Measurements from ENCODE around the gene DPEP2.

The DPEP2 gene

DNA sequence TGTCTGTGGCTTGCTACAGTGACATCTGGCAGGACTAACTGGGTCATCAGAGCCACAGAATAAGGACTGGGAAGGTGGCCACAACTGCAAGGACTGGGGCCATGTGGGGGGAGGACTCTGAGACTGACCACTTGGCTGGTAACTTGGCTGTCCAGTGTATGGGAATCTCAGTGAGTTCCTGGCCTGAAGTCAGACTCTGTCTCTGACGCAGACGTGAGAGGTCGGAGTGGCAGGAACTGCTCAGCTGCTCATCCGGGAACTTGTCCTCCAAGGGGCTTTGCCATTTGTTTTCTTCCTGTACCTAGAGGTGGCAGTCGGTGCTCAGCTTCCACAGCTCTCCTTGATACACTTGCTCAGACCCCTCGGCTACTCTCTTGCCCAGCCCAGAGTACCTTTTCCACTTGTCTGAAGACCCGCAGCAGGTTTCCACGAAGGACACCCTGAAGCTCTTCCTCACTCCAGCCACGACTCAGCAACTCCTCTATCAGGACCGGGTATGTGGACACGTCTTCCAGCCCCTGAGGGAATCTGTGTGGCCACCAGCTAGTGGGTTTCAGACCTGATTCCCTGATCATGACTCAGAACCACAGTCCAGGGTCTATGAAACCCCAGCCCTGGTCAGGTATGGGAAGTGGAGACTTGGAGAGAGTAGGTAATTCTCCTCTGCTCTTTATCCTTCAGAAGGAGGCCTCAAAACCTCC is 11.7 kb downstream of the DPEP2 start:
- TF ChIP-seq TAF1 (IDR thresholded peaks at IDR 0.05; ENCODE audit: borderline replicate concordance, insufficient read depth, low read length) = no peak
- TF ChIP-seq FOXP2 (optimal IDR thresholded peaks at IDR 0.05; ENCODE audit: borderline replicate concordance, extremely low read depth, extremely low read length, insufficient read depth) = no peak

DNA sequence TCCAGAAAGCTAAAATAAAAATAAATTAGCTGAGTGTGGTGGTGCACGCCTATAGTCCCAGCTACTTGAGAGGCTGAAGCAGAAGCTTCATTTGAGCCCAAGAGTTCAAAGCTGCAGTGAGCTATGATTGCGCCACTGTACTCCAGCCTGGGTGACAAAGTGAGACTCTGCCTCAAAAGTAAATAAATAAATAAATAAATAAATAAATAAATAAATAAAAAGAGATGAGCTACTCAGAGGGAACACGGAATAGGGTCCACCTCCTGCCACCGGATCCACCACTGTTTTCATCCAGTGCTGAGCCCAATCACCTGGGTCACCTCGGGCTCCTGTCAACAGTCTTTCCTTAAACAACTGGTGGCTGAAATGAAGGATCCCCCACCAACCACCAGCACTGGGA is 12.3 kb downstream of the DPEP2 start:
- TF ChIP-seq POLR2AphosphoS5 (IDR thresholded peaks at IDR 0.05; ENCODE audit: low read depth, low read length) (no peak), REST (IDR thresholded peaks at IDR 0.05; ENCODE audit: insufficient read depth in 1 of 2, low read depth in 2 of 2, low read length in 2 of 2) (no peak), SIN3A (IDR thresholded peaks at IDR 0.05; ENCODE audit: borderline replicate concordance, insufficient read depth, low read length) (no peak), FOXP2 (optimal IDR thresholded peaks at IDR 0.05; ENCODE audit: borderline replicate concordance, extremely low read depth, extremely low read length, insufficient read depth) (no peak), TAF1 (IDR thresholded peaks at IDR 0.05; ENCODE audit: borderline replicate concordance, insufficient read depth, low read length) (no peak)

DNA sequence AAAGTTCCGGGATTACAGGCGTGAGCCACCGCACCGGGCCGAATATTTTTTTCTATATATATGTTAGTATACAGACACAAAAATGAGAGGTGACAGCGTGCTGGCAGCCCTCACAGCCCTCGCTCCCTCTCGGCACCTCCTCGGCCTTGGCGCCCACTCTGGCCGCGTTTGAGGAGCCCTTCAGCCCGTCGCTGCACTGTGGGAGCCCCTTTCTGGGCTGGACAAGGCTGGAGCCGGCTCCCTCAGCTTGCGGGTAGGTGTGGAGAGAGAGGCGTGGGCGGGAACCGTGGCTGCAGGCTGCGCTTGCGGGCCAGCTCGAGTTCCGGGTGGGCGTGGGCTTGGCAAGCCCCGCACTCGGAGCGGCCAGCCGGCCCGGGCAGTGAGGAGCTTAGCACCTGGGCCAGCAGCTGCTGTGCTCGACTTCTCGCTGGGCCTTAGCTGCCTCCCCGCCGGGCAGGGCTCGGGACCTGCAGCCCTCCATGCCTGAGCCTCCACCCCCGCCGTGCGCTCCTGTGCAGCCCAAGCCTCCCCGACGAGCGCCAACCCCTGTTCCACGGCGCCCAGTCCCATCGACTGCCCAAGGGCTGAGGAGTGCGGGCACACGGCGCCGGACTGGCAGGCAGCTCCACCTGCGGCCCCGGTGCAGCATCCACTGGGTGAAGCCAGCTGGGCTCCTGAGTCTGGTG is 17.1 kb downstream of the DPEP2 start:
- TF ChIP-seq REST (IDR thresholded peaks at IDR 0.05; ENCODE audit: insufficient read depth in 1 of 2, low read depth in 2 of 2, low read length in 2 of 2) = no peak
- no peak for TF ChIP-seq FOXP2 (optimal IDR thresholded peaks at IDR 0.05; ENCODE audit: borderline replicate concordance, extremely low read depth, extremely low read length, insufficient read depth)
- TF ChIP-seq SIN3A (IDR thresholded peaks at IDR 0.05; ENCODE audit: borderline replicate concordance, insufficient read depth, low read length) = no peak
- no peak for TF ChIP-seq POLR2AphosphoS5 (IDR thresholded peaks at IDR 0.05; ENCODE audit: low read depth, low read length)
- TF ChIP-seq TAF1 (IDR thresholded peaks at IDR 0.05; ENCODE audit: borderline replicate concordance, insufficient read depth, low read length) = no peak

GRCh38 chr16:67979955-67980678 is 19.2 kb downstream of the DPEP2 start, which contains the start of gene DPEP3:
Gene DPEP3, minus strand, starts transcription at chr16:67980499. Its CDS starts 119 bp downstream, at chr16:67980380.
- TF ChIP-seq POLR2AphosphoS5 (IDR thresholded peaks at IDR 0.05; ENCODE audit: low read depth, low read length) = no peak
- TF ChIP-seq SIN3A (IDR thresholded peaks at IDR 0.05; ENCODE audit: borderline replicate concordance, insufficient read depth, low read length) = no peak
- no peak for TF ChIP-seq FOXP2 (optimal IDR thresholded peaks at IDR 0.05; ENCODE audit: borderline replicate concordance, extremely low read depth, extremely low read length, insufficient read depth)
- no peak for TF ChIP-seq TAF1 (IDR thresholded peaks at IDR 0.05; ENCODE audit: borderline replicate concordance, insufficient read depth, low read length)
- no peak for TF ChIP-seq REST (IDR thresholded peaks at IDR 0.05; ENCODE audit: insufficient read depth in 1 of 2, low read depth in 2 of 2, low read length in 2 of 2)

DNA sequence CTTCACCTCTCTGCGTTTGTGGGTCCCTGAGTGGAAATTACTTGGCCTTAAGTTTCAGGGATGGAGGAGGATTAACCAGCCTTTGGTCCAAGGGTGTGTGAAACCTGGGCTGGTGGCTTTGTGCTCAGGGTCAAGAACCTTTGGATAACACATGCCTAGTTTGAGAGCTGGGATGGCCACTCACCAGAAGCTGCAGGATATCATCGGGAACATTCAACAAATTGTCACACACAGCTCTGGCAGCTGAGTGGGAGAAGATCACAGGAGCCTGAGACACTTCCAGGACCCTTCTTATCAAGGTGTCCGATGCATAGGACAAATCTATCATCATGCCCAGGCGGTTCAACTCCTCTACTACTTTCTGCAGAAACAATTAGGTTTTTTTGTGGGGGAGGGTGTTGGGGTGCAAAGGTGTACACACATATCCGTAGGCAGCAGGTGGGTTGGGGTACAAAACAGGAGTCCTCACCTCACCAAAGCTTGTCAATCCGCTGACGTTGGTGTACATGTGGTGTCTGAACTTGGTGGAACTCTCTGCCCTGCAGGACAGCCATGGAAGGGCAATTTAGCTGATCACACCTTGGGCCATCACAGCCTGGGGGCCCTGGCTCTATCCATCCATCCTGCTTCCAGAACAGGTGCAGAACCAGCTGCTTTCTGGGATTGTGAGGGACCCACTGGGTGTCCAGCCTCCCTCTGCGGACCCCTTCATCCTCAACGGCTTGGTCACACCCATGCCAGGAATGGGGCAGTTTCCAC is 21.6 kb downstream of the DPEP2 start:
- no peak for TF ChIP-seq FOXP2 (optimal IDR thresholded peaks at IDR 0.05; ENCODE audit: borderline replicate concordance, extremely low read depth, extremely low read length, insufficient read depth)
- no peak for TF ChIP-seq SIN3A (IDR thresholded peaks at IDR 0.05; ENCODE audit: borderline replicate concordance, insufficient read depth, low read length)
- no peak for TF ChIP-seq TAF1 (IDR thresholded peaks at IDR 0.05; ENCODE audit: borderline replicate concordance, insufficient read depth, low read length)
- TF ChIP-seq POLR2AphosphoS5 (IDR thresholded peaks at IDR 0.05; ENCODE audit: low read depth, low read length) = no peak
- TF ChIP-seq REST (IDR thresholded peaks at IDR 0.05; ENCODE audit: insufficient read depth in 1 of 2, low read depth in 2 of 2, low read length in 2 of 2) = no peak

Measured in PFSK-1 (cell line).